ENCODE results near the gene GPR25. TPM values are rescaled to one million over a fixed set of nuclear protein-coding genes. Genes with fewer than 3 reads are reported as not detected.

Gene GPR25
- total RNA-seq, 1 donor from 2014 or later = not detected

GRCh38 chr1:200903793-200904192 lies 31.0 kb downstream of the GPR25 start:
- H3K4me2 ChIP-seq = no peak overlapping the region
- H3K27me3 ChIP-seq = no peaks in the 10 kb centered on the region
- H3F3A ChIP-seq (ENCODE audit: low read depth) = no peaks in the 10 kb centered on the region
- no peaks in the 10 kb centered on the region for H3K4me1 ChIP-seq
- DNase-seq (ENCODE audit: low spot score) = no peak
- Mint-ChIP-seq H3K4me1 (no peaks in the 10 kb centered on the region), H3K27ac (no peak overlapping the region), H3K27me3 (ENCODE audit: insufficient read depth, low read depth) (peaks cover 6% of the 10 kb centered on the region), H3K36me3 (peaks cover 32% of the 10 kb centered on the region), H3K4me3 (no peak overlapping the region), H3K9me3 (no peaks in the 10 kb centered on the region)
- peaks cover 6% of the 10 kb centered on the region for H4K20me1 ChIP-seq (ENCODE audit: low read depth)
- no peaks in the 10 kb centered on the region for H3K79me2 ChIP-seq (ENCODE audit: low read depth)
- H3K27ac ChIP-seq = no peak overlapping the region
- H3K4me3 ChIP-seq = no peak overlapping the region
- TF ChIP-seq EZH2 (IDR thresholded peaks at IDR 0.05) = no peak
- TF ChIP-seq EZH2phosphoT487 (IDR thresholded peaks at IDR 0.05) = no peak
- no peak for TF ChIP-seq CTCF (IDR thresholded peaks at IDR 0.05)
- no peaks in the 10 kb centered on the region for H3K9me3 ChIP-seq (ENCODE audit: low read depth)
- no peak overlapping the region for H2AFZ ChIP-seq (replicated peaks)
- no peak overlapping the region for H3K9ac ChIP-seq
- no peaks in the 10 kb centered on the region for H3K36me3 ChIP-seq

- peaks cover 6% of the 10 kb centered on the region for H3K27me3 Mint-ChIP-seq (ENCODE audit: insufficient read depth, low read depth)
- Histone ChIP-seq H2AFZ (replicated peaks) (no peak overlapping the region), H3K27ac (no peak overlapping the region), H3K4me1 (no peaks in the 10 kb centered on the region), H3F3A (ENCODE audit: low read depth) (no peaks in the 10 kb centered on the region), H3K9me3 (ENCODE audit: low read depth) (no peaks in the 10 kb centered on the region), H3K36me3 (peaks cover 4% of the 10 kb centered on the region), H3K4me2 (no peak overlapping the region), H3K27me3 (no peaks in the 10 kb centered on the region), H3K9ac (no peak overlapping the region), H3K79me2 (ENCODE audit: low read depth) (no peaks in the 10 kb centered on the region), H4K20me1 (ENCODE audit: low read depth) (peaks cover 3% of the 10 kb centered on the region), H3K4me3 (no peak overlapping the region)
- H3K4me3 Mint-ChIP-seq = no peak overlapping the region
- no peak overlapping the region for H3K27ac Mint-ChIP-seq
- no peak for TF ChIP-seq EZH2 (IDR thresholded peaks at IDR 0.05)
- no peak for TF ChIP-seq CTCF (IDR thresholded peaks at IDR 0.05)
- no peak for TF ChIP-seq EZH2phosphoT487 (IDR thresholded peaks at IDR 0.05)
- DNase-seq (ENCODE audit: low spot score) = no peak
- H3K4me1 Mint-ChIP-seq = no peaks in the 10 kb centered on the region
- no peaks in the 10 kb centered on the region for H3K9me3 Mint-ChIP-seq
- peaks cover 32% of the 10 kb centered on the region for H3K36me3 Mint-ChIP-seq
Measured at GRCh38 chr1:200904772-200905171, 32.0 kb downstream of the GPR25 start.

- Histone ChIP-seq H3K27ac (no peak overlapping the region), H3K4me3 (no peak overlapping the region), H3K9me3 (ENCODE audit: low read depth) (no peaks in the 10 kb centered on the region), H3K27me3 (no peaks in the 10 kb centered on the region), H3K4me1 (no peaks in the 10 kb centered on the region), H3K79me2 (ENCODE audit: low read depth) (no peaks in the 10 kb centered on the region), H3K36me3 (peaks cover 8% of the 10 kb centered on the region), H2AFZ (replicated peaks) (no peak overlapping the region), H3F3A (ENCODE audit: low read depth) (no peaks in the 10 kb centered on the region), H3K9ac (no peak overlapping the region), H3K4me2 (no peak overlapping the region), H4K20me1 (ENCODE audit: low read depth) (no peaks in the 10 kb centered on the region)
- no peaks in the 10 kb centered on the region for H3K4me1 Mint-ChIP-seq
- no peak for DNase-seq (ENCODE audit: low spot score)
- no peak for TF ChIP-seq EZH2phosphoT487 (IDR thresholded peaks at IDR 0.05)
- TF ChIP-seq EZH2 (IDR thresholded peaks at IDR 0.05) = no peak
- no peak for TF ChIP-seq CTCF (IDR thresholded peaks at IDR 0.05)
- H3K27ac Mint-ChIP-seq = no peak overlapping the region
- no peaks in the 10 kb centered on the region for H3K9me3 Mint-ChIP-seq
- H3K36me3 Mint-ChIP-seq = peaks cover 39% of the 10 kb centered on the region
- no peak overlapping the region for H3K4me3 Mint-ChIP-seq
- H3K27me3 Mint-ChIP-seq (ENCODE audit: insufficient read depth, low read depth) = peaks cover 6% of the 10 kb centered on the region
Measured at GRCh38 chr1:200905411-200906052, 32.8 kb downstream of the GPR25 start.

Measured in neural progenitor cell (in vitro differentiated cells).